ACHN (cell line): ENCODE data around the gene AEBP2.
"Not testable (repeated sequence)": the region's sequence is repeated elsewhere in the genome, so short reads cannot be mapped to it uniquely, and the experiment has no call there.

Source experiments
- DNase-seq: peaks from one replicate; pipeline ENCODE4 v3.0.0-alpha.2; 2015
- in situ Hi-C: cut with HindIII; loops from 2 replicates; pipeline ENCODE4 v1.10.0; 2017; ENCODE audit warnings: low sequenced_read_pairs, low pct_ligation_motif_present, low pct_unique_long_range_greater_than_20kb

AEBP2 gene

GRCh38 chr12:19413582-19413981 is 25.7 kb upstream of the AEBP2 start:
- in situ Hi-C loops, DNase-seq: not testable (repeated sequence)

DNA sequence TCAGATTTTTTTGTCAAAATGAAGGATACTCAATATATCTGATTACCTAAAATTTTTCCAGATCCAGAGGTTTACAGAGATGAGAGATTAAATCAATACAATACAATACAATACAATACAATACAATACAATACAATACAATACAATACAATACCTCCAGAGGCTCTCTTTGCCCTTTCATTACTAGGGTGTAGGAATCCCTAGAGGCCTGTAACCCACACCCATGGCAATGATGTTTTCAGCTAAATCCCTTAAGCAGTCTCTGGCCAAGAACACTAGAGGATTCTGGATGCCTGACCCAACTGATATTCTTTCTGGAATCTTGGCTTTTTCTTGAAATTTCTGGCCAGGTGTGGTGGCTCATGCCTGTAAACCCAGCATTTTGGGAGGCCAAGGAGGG is 23.7 kb upstream of the AEBP2 start:
- DNase-seq, result no peak
- in situ Hi-C loops, result no loop called here

DNA sequence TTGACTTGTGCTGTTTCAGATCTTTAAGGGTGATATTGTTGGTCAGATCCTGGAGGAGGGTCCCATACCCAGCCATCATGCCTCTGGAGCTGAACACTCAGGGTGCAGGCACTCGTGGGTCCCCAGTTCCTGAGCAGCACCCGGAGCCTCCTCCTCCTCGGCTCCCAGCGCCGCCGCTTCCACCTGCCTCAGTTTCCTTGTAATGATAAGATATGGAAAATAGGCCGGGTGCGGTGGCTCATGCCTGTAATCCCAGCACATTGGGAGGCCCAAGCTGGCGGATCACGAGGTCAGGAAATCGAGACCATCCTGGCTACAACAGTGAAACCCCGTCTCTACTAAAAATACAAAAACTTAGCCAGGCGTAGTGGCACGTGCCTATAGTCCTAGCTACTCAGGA is 20.2 kb upstream of the AEBP2 start:
- in situ Hi-C loops, result no loop called here
- DNase-seq, result no peak

- in situ Hi-C loops, result no loop called here
- no peak for DNase-seq
Measured at GRCh38 chr12:19421503-19422282, 17.6 kb upstream of the AEBP2 start.

DNA sequence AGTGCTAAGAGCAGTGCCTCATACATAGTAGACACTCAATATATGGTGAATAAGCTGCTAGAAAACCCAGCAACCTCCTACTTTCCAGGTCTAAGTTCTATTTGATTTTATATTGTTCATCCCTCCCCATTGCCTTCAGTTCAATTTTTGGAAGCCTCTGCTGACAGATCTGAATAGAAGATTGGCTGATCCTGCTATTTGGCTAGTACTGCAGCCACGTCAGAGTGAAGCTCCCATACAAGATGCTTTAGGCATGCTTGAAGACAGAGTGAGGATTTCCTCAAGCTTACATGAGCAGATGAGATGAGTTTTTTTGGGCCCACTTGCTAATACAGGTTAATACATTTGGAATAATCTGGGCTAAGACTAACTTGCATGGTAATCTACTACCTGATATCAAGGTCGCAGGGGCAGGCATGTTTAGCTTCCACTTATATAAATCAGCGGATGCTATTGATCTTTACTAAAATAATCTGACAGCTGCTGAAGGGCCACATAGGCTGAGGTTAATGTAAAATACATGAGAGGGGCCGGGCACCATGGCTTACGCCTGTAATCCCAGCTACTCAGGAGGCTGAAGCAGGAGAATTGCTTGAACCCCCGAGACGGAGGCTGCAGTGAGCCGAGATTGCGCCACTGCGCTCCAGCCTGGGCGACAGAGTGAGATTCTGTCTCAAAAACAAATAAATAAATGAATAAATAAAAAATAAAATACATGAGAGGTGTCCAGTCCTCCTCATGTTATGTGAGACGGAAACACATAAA is 15.9 kb upstream of the AEBP2 start:
- in situ Hi-C loops, result no loop called here
- DNase-seq, result no peak

DNA sequence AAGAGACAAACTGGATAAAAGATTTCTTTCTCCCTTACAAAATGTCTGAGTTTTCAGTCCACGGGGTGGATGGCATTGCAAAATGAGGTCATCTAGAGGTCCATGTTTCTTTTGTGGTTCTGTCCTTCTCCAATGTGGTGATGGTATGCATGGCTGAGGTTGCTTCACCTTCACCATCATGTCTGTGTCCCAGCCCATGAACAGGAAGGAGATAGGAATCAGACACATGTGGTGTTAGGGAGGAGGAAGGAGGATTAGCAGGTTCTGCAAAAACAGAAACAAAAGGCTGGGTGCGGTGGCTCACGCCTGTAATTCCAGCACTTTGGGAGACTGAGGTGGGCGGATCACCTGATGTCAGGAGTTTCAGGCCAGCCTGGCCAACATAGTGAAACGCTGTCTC is 11.0 kb upstream of the AEBP2 start:
- in situ Hi-C loops, result no loop called here
- DNase-seq, result no peak

DNA sequence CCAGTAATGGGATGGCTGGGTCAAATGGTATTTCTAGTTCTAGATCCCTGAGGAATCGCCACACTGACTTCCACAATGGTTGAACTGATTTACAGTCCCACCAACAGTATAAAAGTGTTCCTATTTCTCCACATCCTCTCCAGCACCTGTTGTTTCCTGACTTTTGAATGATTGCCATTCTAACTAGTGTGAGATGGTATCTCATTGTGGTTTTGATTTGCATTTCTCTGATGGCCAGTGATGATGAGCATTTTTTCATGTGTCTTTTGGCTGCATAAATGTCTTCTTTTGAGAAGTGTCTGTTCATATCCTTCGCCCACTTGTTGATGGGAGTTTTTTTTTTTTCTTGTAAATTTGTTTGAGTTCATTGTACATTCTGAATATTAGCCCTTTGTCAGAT is 9.8 kb upstream of the AEBP2 start:
- DNase-seq, in situ Hi-C loops: not testable (repeated sequence)

DNA sequence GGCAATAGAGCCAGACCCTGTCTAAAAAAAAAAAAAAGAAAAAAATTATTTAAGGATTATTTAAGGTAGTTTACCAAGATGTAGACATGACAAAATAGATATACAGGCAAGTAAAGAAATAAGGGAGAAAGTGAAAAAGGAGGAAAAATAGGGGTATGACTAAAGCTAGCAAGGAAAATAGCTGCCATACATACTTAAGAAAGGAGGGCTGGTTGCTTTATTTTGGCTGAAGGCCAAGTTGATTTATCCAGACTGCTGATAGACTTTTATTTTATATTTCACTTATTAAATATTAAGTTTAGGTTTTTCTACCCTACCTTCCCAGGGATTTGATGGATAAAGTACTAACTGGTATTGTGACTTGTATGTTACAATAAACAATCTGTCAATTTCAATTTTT is 8.3 kb upstream of the AEBP2 start:
- in situ Hi-C loops, result no loop called here
- no peak for DNase-seq

- DNase-seq, result peak; percentile 42
- in situ Hi-C loops, result no loop called here
Measured at GRCh38 chr12:19431407-19432308, 7.6 kb upstream of the AEBP2 start.

- in situ Hi-C loops, result no loop called here
- no peak for DNase-seq
Measured at GRCh38 chr12:19432309-19433170, 6.8 kb upstream of the AEBP2 start.

- DNase-seq, result no peak
Measured at GRCh38 chr12:19434538-19434937, 4.8 kb upstream of the AEBP2 start.

DNA sequence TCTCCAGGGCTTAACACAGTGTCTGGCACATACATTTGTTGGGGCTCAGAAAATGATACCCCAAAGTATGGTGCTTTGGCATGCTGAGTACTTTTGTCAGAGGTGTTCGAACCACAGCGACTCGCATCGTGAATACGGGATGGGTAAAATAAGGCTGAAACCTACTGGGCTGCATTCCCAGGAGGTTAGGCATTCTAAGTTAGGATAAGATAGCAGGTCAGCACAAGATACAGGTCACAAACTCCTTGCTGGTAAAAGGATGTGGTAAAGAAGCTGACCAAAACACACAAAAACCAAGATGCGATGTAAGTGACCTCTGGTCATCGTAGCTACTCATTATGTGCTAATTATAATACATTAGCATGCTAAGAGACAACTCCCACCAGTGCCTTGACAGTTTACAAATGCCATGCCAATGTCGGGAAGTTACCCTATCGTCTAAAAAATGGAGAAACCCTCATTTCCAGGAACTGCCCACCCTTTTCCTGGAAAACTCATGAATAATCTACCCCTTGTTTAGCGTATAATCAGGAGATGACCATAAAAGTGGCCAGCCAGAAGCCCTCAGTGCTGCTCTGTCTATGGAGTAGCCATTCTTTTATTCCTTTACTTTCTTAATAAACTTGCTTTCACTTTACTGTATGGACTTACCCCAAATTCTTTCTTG is 3.3 kb upstream of the AEBP2 start:
- DNase-seq, result no peak
- in situ Hi-C loops, result no loop called here

More at GRCh38 chr12:19434538-19434937, 4.8 kb upstream of the AEBP2 start:
- in situ Hi-C loops, result no loop called here

DNA sequence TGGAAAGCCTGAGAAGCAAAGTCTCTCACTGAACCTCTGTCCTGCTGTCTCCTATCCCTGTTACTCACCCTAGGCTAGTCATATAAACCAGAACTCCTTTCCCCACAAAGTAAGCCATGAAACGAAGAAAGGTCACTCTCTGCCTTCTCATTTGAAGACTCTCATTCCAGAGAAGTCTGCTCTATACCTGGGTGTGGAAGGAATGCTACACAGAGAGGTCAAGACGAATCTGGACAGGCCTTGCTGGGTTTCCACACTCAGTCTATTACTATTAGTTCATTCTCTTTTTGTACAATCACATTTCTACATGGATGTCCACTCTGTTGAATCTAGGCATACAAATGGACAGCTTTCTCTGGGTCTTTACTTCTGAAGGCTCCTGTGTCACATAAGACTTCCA is 2.4 kb upstream of the AEBP2 start:
- in situ Hi-C loops, result no loop called here
- DNase-seq, result no peak

- DNase-seq, result no peak
- in situ Hi-C loops, result no loop called here
Measured at GRCh38 chr12:19437996-19438395, 1.3 kb upstream of the AEBP2 start.

- in situ Hi-C loops, result no loop called here
- DNase-seq, result peak; percentile 70
Measured at GRCh38 chr12:19440019-19440858, 947 bp downstream of the AEBP2 start.

DNA sequence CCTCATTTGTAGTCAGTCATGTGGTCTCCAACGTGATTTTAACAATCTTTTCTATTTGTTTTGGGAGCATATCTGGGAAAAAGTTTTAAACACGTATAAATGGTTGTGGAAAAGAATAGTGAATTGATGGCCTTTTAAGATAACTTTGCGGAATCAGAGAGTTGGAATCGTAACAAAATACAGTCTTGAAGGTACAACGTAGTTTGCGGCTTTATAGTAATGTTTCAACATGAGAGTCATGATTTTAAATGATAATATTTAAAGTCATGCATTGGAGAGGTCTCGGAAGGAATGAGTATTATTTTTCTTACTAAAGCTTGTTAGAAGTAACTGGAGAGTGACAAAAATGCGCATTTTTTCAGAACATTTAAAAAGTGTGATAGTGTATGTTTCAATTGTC is 1.6 kb downstream of the AEBP2 start:
- in situ Hi-C loops, result no loop called here
- no peak for DNase-seq

- in situ Hi-C loops, result no loop called here
- no peak for DNase-seq
Measured at GRCh38 chr12:19443585-19443984, 4.3 kb downstream of the AEBP2 start.
